NT2/D1 (cell line): ENCODE measurements around the gene AHSG.
"Not testable (repeated sequence)": the region's sequence is repeated elsewhere in the genome, so short reads cannot be mapped to it uniquely, and the experiment has no call there.

Source experiments
- DNase-seq: peaks from one replicate; pipeline ENCODE4 v3.0.0-alpha.2; 2011; ENCODE audit warnings: low read depth, low spot score
- H3K27me3 ChIP-seq: 2 replicates; pipeline ENCODE4 v1.6.0; 2011; ENCODE audit warnings: mild to moderate bottlenecking; ENCODE audit not compliant: insufficient read length, insufficient read depth
- H3K36me3 ChIP-seq: 2 replicates; pipeline ENCODE4 v1.6.1; 2011; ENCODE audit warnings: mild to moderate bottlenecking, low read length, mixed read lengths; ENCODE audit not compliant: insufficient read depth, insufficient read length
- H3K4me1 ChIP-seq: 2 replicates; pipeline ENCODE4 v1.5.1; 2011; ENCODE audit not compliant: insufficient read depth, insufficient read length
- H3K4me3 ChIP-seq: 2 replicates; pipeline ENCODE4 v1.5.1; 2011; ENCODE audit warnings: low read depth; ENCODE audit not compliant: insufficient read length
- H3K9ac ChIP-seq: 2 replicates; pipeline ENCODE4 v1.6.0; 2011; ENCODE audit warnings: low read depth; ENCODE audit not compliant: insufficient read length
- H3K9me3 ChIP-seq: 2 replicates; pipeline ENCODE4 v1.5.1; 2011; ENCODE audit warnings: mild to moderate bottlenecking, low read length; ENCODE audit not compliant: insufficient read depth
- SUZ12 ChIP-seq: IDR thresholded peaks from 2 replicates; pipeline ENCODE4 v1.6.1; 2011; ENCODE audit not compliant: insufficient read length, insufficient read depth; ENCODE audit errors: extremely low read depth
- YY1 ChIP-seq: IDR thresholded peaks from 2 replicates; pipeline ENCODE4 v1.6.1; 2011; ENCODE audit not compliant: insufficient read length, insufficient read depth
- ZNF274 ChIP-seq: IDR thresholded peaks from 2 replicates; pipeline ENCODE4 v1.6.1; 2011; ENCODE audit warnings: mild to moderate bottlenecking, low read depth, low read length

The AHSG gene, protein sequence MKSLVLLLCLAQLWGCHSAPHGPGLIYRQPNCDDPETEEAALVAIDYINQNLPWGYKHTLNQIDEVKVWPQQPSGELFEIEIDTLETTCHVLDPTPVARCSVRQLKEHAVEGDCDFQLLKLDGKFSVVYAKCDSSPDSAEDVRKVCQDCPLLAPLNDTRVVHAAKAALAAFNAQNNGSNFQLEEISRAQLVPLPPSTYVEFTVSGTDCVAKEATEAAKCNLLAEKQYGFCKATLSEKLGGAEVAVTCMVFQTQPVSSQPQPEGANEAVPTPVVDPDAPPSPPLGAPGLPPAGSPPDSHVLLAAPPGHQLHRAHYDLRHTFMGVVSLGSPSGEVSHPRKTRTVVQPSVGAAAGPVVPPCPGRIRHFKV

DNA sequence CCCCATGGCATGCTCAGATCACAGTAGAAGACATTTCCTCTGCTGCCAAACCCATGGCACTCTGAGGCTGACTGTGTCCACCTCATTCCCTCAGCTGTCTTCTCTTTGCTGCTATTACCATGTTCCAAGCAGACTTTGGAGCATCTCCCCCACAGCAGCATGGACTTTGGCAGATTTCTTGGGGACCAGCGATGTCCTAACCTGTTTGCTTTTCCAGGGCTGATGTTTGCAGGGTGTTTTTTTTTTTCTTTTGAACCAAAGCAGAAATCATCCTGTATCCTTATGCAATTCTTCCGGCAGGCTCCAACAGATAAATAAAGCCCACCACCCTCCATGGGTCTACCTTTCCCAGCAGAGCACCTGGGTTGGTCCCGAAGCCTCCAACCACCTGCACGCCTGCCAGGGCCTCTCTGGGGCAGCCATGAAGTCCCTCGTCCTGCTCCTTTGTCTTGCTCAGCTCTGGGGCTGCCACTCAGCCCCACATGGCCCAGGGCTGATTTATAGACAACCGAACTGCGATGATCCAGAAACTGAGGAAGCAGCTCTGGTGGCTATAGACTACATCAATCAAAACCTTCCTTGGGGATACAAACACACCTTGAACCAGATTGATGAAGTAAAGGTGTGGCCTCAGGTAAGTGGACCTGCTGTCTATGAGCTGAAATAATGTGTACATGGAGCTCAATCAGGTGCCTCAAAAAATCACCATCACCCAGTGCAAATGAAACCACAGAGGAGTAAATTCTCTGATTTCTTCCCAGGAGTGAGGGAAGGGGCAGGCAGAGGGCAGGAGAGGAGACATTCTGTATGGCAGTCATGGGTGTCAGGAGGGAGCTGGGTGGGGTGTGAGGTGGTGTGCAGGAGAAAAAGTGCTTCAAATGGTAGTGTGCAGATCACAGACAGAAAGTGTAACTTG is at the start of gene AHSG:
AHSG (plus strand) TSS at position 340 of the 916 bp plus-strand sequence; CDS start at position 422, 82 bp downstream.
- TF ChIP-seq SUZ12, result no peak
- no peak for TF ChIP-seq YY1
- no peak for TF ChIP-seq ZNF274
- no peaks in the 10 kb centered on the region for H3K9me3 ChIP-seq
- no peak within 1 kb of the TSS for H3K9ac ChIP-seq
- peaks cover 4% of the 10 kb centered on the region for H3K4me1 ChIP-seq
- peaks cover 11% of the 10 kb centered on the region for H3K27me3 ChIP-seq
- no peak for DNase-seq
- no peak within 1 kb of the TSS for H3K4me3 ChIP-seq
- H3K36me3 ChIP-seq, result no peaks in the 10 kb centered on the region

DNA sequence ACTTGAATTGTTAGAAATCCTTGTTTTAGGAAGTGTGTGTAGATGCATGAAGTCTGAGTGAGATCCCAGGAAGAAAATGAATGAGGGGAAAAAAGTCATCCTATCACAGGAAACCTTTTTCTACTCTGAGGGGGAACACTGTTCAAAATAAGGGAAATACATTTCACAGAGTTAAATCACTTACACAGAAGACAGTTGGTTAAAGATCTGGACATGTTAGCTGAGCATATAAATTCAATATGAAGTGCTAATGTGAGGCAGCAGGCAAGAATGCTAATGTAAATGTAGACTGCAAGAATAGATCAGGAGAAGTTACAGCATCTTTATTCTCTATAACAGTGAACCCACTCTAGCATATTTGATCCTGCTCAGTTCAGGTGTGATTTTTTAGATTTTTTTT is 48.3 kb upstream of the AHSG start:
- H3K27me3 ChIP-seq, result no peaks in the 10 kb centered on the region
- no peak overlapping the region for H3K9ac ChIP-seq
- H3K9me3 ChIP-seq, result no peaks in the 10 kb centered on the region
- TF ChIP-seq YY1, result no peak
- no peak for TF ChIP-seq ZNF274
- TF ChIP-seq SUZ12, result no peak
- no peak for DNase-seq
- H3K4me3 ChIP-seq, result no peak overlapping the region
- H3K36me3 ChIP-seq, result peaks cover 11% of the 10 kb centered on the region
- H3K4me1 ChIP-seq, result no peaks in the 10 kb centered on the region

DNA sequence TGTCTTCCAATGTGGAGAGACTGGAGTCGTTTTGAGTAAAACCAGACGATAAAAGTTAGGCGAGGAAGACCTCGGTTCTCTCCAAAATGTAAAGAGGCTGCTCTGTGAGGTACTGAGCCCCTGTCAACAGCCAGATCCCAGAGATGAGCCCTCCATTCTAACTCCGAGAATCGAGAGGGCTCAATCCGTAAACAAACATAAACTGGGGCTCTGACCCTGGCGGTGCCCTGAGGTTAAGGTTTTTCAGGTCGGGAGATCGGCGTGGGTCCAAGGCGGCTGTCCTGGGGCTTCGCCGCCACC is 46.1 kb upstream of the AHSG start:
- Histone ChIP-seq H3K27me3 (no peaks in the 10 kb centered on the region), H3K4me1 (no peaks in the 10 kb centered on the region), H3K9ac (peak overlapping the region; percentile 96), H3K4me3 (peak overlapping the region; percentile 88), H3K9me3 (no peaks in the 10 kb centered on the region), H3K36me3 (peaks cover 13% of the 10 kb centered on the region)
- no peak for TF ChIP-seq ZNF274
- TF ChIP-seq SUZ12, result no peak
- TF ChIP-seq YY1, result no peak
- no peak for DNase-seq

DNA sequence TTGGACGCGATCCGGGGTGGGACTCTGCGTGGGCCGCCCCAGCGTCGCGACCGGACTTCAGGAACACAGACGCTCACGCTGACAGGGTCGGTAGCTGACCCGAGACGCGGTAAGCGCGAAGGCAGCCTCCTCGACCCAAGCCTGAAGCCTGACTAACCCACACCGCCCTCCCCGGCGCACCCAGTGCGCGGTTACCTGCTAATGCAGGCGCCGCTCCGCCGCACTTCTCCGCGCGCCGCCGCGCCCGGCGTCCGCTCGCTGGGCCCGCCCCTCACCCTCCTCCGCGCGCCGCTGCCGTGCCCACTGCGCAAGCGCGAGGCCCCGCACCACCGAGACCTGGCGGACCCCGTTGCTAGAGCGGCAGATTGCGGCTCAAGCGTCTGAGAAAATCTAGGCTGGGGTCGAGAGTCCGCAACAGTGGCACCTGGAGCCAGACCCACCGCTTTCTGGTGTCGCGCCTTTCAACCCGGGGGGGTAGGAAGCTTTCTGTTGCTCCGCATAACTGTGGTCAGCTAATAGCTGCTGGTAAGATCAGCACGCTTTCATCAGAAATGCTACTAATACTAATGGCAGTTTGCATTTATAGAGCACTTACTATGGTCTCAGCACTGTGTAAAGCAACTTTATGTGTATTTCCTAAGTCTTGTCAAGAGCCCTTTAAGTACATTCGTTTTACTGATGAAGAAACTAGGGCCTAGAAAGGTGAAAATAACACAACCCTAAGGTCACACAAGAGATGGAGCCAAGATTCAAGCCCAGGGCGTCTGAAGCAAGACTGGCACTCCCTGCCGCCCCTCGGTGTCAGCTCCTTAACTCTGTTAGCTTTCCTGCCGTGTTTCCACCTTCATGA is 45.6 kb upstream of the AHSG start, which contains the start of gene TBCCD1:
TBCCD1 (minus strand) TSS at position 268 of the 850 bp plus-strand sequence. CDS start 3,010 bp downstream, outside the sequence.
- no peaks in the 10 kb centered on the region for H3K4me1 ChIP-seq
- peak within 1 kb of the TSS; percentile 96 for H3K9ac ChIP-seq
- no peaks in the 10 kb centered on the region for H3K27me3 ChIP-seq
- peak; percentile 88 for DNase-seq
- H3K4me3 ChIP-seq, result peak within 1 kb of the TSS; percentile 88
- no peaks in the 10 kb centered on the region for H3K9me3 ChIP-seq
- TF ChIP-seq SUZ12, result no peak
- TF ChIP-seq ZNF274, result no peak
- TF ChIP-seq YY1, result no peak
- H3K36me3 ChIP-seq, result peaks cover 18% of the 10 kb centered on the region

DNA sequence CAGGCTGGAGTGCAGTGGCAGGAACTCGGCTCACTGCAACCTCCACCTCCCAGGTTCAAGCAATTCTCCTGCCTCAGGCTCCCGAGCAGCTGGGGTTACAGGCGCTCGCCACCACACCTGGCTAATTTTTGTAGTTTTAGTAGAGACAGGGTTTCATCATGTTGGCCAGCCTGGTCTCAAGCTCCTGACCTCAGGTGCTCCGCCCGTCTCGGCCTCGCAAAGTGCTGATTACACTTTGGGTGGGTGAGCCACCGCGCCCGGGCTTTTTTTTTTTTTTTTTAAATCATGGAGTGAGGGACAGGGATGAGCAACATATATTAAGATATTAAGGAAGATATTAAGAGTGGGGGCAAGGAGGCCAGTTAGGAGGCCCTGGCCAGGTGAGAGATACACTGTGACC is 43.5 kb upstream of the AHSG start:
- not testable (repeated sequence) for DNase-seq, H3K9me3 ChIP-seq, H3K4me1 ChIP-seq, H3K27me3 ChIP-seq
- peak overlapping the region; percentile 79 for H3K9ac ChIP-seq
- H3K36me3 ChIP-seq, result peaks cover 27% of the 10 kb centered on the region
- H3K4me3 ChIP-seq, result peak overlapping the region; percentile 92

DNA sequence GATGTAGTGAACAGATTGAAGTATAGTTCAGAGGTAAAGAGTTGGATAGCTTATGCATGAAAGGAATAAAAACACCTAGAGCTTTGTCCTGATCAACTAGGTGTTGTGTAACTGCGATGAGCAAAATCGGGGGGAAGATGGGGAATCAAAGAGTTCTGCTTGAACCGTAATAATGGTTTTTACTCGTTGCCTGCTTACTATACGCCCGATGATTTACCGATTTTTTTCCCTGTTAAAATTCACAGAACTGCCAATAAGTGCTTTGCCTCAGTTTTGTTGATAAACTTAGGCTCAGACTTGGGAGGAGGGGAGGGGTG is 43.1 kb upstream of the AHSG start:
- no peaks in the 10 kb centered on the region for H3K27me3 ChIP-seq
- no peak for DNase-seq
- peak overlapping the region; percentile 79 for H3K9ac ChIP-seq
- no peaks in the 10 kb centered on the region for H3K4me1 ChIP-seq
- H3K4me3 ChIP-seq, result peak overlapping the region; percentile 92
- H3K36me3 ChIP-seq, result peaks cover 31% of the 10 kb centered on the region
- no peaks in the 10 kb centered on the region for H3K9me3 ChIP-seq
- TF ChIP-seq SUZ12 (no peak), ZNF274 (no peak), YY1 (no peak)

DNA sequence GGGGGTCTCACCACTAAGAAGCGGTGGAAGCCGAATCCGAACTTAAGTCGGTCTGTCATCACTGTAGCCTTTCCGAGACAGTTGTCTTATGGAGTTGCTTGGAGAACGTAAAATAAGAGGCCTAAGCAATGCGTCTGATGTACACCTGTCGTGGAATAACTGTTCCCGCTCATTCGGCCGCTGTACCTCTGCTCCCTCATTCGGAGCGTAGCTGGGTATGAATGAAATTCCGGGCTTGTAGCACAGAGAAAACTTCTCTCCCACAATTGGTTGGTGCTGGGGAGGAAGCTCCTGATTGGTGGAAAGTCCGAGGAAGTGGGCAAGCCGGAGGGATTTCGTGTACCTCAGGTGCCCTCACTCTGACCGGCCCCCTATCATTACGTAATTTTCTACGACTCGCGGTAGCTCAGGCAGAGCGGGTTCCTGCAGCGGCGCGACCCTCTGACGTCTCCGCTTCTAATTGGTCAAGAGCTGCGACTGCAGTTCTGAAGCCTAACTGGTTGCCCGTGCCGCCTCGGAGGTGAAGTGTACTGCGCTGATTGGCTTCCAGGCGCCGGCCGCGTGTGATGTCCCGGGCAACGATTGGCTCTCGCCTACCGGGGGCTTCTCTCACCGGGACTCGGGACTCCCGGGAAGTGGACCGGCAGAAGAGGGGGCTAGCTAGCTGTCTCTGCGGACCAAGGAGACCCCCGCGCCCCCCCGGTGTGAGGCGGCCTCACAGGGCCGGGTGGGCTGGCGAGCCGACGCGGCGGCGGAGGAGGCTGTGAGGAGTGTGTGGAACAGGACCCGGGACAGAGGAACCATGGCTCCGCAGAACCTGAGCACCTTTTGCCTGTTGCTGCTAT is 42.5 kb upstream of the AHSG start, which contains the start of gene DNAJB11:
DNAJB11 (plus strand) TSS at position 625 of the 845 bp plus-strand sequence; CDS start at position 803, 178 bp downstream.
- Histone ChIP-seq H3K9ac (peak within 1 kb of the TSS; percentile 92), H3K4me3 (peak within 1 kb of the TSS; percentile 92), H3K4me1 (no peaks in the 10 kb centered on the region), H3K9me3 (no peaks in the 10 kb centered on the region), H3K36me3 (peaks cover 37% of the 10 kb centered on the region), H3K27me3 (no peaks in the 10 kb centered on the region)
- DNase-seq, result peak; percentile 100
- TF ChIP-seq YY1 (no peak), ZNF274 (no peak), SUZ12 (no peak)
